ENCODE data around the gene PEPD. TPM values are rescaled to one million over a fixed set of nuclear protein-coding genes. Genes with fewer than 3 reads are reported as not detected.

The PEPD gene
- total and polyA plus RNA-seq, 4 donors, result 37.3 to 211 (median 117) TPM

DNA sequence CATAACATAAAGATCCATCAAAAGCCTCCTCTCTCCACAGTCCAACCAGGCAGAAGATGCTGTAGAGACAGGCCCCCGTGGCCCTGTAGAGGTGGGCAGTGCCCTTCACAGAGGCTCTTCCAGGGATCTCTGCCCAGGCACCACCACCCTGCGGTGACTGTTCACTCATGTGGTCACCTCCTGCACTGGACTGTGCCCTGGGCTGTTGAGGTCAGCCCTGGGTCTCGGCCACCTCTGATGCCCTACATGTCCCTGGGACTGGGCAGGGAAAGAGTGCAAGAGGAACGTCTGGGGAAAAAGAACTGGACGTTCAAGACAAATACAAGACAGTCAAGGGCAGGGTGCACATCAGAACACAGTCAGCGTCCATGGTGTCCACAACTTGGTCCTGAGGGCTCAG, 22.3 kb downstream of the PEPD start:
- no peak for DNase-seq (ENCODE audit: low spot score)
- no peaks in the 10 kb centered on the region for H3K9me3 ChIP-seq (ENCODE audit: control insufficient read depth in 4 of 4, low read length in 3 of 4)
- 30% methylated on average over 6 of the region's 6 CpGs for WGBS
- peaks cover 12 to 44% (median 30%) of the 10 kb centered on the region in 4 donors for H3K4me1 ChIP-seq (ENCODE audit: control insufficient read depth in 4 of 4, insufficient read depth in 4 of 4, low read length in 3 of 4)
- TF ChIP-seq, protein P1, sequence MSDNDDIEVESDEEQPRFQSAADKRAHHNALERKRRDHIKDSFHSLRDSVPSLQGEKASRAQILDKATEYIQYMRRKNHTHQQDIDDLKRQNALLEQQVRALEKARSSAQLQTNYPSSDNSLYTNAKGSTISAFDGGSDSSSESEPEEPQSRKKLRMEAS (IDR thresholded peaks at IDR 0.05), result peak; percentile 24
- TF ChIP-seq GABPA (IDR thresholded peaks at IDR 0.05 in 1 of 2, conservative IDR thresholded peaks at IDR 0.05 in 1 of 2), result no peak
- TF ChIP-seq FOXA1 (IDR thresholded peaks at IDR 0.05), result peak; percentile 52
- no peak for TF ChIP-seq TAF1 (conservative IDR thresholded peaks at IDR 0.05)
- TF ChIP-seq, protein P2, sequence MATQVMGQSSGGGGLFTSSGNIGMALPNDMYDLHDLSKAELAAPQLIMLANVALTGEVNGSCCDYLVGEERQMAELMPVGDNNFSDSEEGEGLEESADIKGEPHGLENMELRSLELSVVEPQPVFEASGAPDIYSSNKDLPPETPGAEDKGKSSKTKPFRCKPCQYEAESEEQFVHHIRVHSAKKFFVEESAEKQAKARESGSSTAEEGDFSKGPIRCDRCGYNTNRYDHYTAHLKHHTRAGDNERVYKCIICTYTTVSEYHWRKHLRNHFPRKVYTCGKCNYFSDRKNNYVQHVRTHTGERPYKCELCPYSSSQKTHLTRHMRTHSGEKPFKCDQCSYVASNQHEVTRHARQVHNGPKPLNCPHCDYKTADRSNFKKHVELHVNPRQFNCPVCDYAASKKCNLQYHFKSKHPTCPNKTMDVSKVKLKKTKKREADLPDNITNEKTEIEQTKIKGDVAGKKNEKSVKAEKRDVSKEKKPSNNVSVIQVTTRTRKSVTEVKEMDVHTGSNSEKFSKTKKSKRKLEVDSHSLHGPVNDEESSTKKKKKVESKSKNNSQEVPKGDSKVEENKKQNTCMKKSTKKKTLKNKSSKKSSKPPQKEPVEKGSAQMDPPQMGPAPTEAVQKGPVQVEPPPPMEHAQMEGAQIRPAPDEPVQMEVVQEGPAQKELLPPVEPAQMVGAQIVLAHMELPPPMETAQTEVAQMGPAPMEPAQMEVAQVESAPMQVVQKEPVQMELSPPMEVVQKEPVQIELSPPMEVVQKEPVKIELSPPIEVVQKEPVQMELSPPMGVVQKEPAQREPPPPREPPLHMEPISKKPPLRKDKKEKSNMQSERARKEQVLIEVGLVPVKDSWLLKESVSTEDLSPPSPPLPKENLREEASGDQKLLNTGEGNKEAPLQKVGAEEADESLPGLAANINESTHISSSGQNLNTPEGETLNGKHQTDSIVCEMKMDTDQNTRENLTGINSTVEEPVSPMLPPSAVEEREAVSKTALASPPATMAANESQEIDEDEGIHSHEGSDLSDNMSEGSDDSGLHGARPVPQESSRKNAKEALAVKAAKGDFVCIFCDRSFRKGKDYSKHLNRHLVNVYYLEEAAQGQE (IDR thresholded peaks at IDR 0.05), result peak; percentile 35
- TF ChIP-seq HNF4G (IDR thresholded peaks at IDR 0.05), result peak; percentile 43
- peak; percentile 58 for TF ChIP-seq SP1 (IDR thresholded peaks at IDR 0.05)
- TF ChIP-seq HNF4A (conservative IDR thresholded peaks at IDR 0.05), result peak; percentile 87 to 95
- TF ChIP-seq, protein P3, sequence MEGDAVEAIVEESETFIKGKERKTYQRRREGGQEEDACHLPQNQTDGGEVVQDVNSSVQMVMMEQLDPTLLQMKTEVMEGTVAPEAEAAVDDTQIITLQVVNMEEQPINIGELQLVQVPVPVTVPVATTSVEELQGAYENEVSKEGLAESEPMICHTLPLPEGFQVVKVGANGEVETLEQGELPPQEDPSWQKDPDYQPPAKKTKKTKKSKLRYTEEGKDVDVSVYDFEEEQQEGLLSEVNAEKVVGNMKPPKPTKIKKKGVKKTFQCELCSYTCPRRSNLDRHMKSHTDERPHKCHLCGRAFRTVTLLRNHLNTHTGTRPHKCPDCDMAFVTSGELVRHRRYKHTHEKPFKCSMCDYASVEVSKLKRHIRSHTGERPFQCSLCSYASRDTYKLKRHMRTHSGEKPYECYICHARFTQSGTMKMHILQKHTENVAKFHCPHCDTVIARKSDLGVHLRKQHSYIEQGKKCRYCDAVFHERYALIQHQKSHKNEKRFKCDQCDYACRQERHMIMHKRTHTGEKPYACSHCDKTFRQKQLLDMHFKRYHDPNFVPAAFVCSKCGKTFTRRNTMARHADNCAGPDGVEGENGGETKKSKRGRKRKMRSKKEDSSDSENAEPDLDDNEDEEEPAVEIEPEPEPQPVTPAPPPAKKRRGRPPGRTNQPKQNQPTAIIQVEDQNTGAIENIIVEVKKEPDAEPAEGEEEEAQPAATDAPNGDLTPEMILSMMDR (IDR thresholded peaks at IDR 0.05; ENCODE audit: low read depth, low read length, missing input control), result no peak
- TF ChIP-seq EGR1 (IDR thresholded peaks at IDR 0.05; ENCODE audit: low read depth in 2 of 2), result no peak
- peak; percentile 45 for TF ChIP-seq YY1 (IDR thresholded peaks at IDR 0.05)
- TF ChIP-seq, protein P4, sequence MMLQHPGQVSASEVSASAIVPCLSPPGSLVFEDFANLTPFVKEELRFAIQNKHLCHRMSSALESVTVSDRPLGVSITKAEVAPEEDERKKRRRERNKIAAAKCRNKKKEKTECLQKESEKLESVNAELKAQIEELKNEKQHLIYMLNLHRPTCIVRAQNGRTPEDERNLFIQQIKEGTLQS (IDR thresholded peaks at IDR 0.05), result no peak
- TF ChIP-seq RXRA (IDR thresholded peaks at IDR 0.05), result peak; percentile 94 to 98
- TF ChIP-seq, protein P5, sequence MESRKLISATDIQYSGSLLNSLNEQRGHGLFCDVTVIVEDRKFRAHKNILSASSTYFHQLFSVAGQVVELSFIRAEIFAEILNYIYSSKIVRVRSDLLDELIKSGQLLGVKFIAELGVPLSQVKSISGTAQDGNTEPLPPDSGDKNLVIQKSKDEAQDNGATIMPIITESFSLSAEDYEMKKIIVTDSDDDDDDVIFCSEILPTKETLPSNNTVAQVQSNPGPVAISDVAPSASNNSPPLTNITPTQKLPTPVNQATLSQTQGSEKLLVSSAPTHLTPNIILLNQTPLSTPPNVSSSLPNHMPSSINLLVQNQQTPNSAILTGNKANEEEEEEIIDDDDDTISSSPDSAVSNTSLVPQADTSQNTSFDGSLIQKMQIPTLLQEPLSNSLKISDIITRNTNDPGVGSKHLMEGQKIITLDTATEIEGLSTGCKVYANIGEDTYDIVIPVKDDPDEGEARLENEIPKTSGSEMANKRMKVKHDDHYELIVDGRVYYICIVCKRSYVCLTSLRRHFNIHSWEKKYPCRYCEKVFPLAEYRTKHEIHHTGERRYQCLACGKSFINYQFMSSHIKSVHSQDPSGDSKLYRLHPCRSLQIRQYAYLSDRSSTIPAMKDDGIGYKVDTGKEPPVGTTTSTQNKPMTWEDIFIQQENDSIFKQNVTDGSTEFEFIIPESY (IDR thresholded peaks at IDR 0.05), result peak; percentile 36
- TF ChIP-seq RAD21 (IDR thresholded peaks at IDR 0.05), result peak; percentile 20 to 53
- peak in 1 of 2 donors; percentile 54 for TF ChIP-seq JUND (IDR thresholded peaks at IDR 0.05)
- peak; percentile 11 for TF ChIP-seq FOXA2 (IDR thresholded peaks at IDR 0.05)
- TF ChIP-seq NR2F2 (IDR thresholded peaks at IDR 0.05), result no peak
- peaks cover 3 to 27% (median 12%) of the 10 kb centered on the region in 4 donors for H3K36me3 ChIP-seq (ENCODE audit: control insufficient read depth in 4 of 4, insufficient read depth in 3 of 4, low read depth in 1 of 4, low read length in 3 of 4)
- peak overlapping the region; percentile 79 to 80 for H3K27ac ChIP-seq (ENCODE audit: low read depth in 1 of 2, low read length in 2 of 2)
- no peak overlapping the region for H3K9ac ChIP-seq (ENCODE audit: low read depth in 1 of 2, low read length in 2 of 2)
- no peaks in the 10 kb centered on the region for H3K27me3 ChIP-seq (ENCODE audit: control insufficient read depth in 4 of 4, insufficient read depth in 4 of 4, low read length in 3 of 4)
- no peak overlapping the region for H3K4me3 ChIP-seq (ENCODE audit: low read depth in 1 of 3, low read length in 3 of 3)

All from liver (tissue), 9 donors.